Activated naive CD8-positive, alpha-beta T cell treated with anti-CD3 and anti-CD28 coated beads, Interleukin-2, amount 50 U/mL, for 16 hours (primary cell): ENCODE results near the gene CCPG1.
"Not testable (repeated sequence)": the region's sequence is repeated elsewhere in the genome, so short reads cannot be mapped to it uniquely, and the experiment has no call there.

Experiments
- DNase-seq: peaks from one replicate; pipeline ENCODE4 v3.0.0-alpha.2; 2020; ENCODE audit warnings: low read depth, low spot score

CCPG1 gene

GRCh38 chr15:55408012-55408928 lies at the start of gene CCPG1, which contains the start of gene PIERCE2:
TSS of gene CCPG1 (minus strand) at chr15:55408359. CDS start at chr15:55389424, 18,935 bp downstream.
TSS of gene PIERCE2 (plus strand) at chr15:55408495. CDS start at chr15:55408769, 274 bp downstream.
- DNase-seq: peak; percentile 61

- DNase-seq: no peak
Measured at GRCh38 chr15:55457401-55458022, 49.4 kb upstream of the CCPG1 start.

- not testable (repeated sequence) for DNase-seq
Measured at GRCh38 chr15:55447030-55447394, 38.9 kb upstream of the CCPG1 start.

GRCh38 chr15:55446379-55447029 lies 38.3 kb upstream of the CCPG1 start:
- DNase-seq: not testable (repeated sequence)

- DNase-seq: not testable (repeated sequence)
Measured at GRCh38 chr15:55445936-55446335, 37.8 kb upstream of the CCPG1 start.

- not testable (repeated sequence) for DNase-seq
Measured at GRCh38 chr15:55443141-55443540, 35.0 kb upstream of the CCPG1 start.

GRCh38 chr15:55434989-55435825 lies 27.0 kb upstream of the CCPG1 start:
- DNase-seq: no peak

- no peak for DNase-seq
Measured at GRCh38 chr15:55422089-55422488, 13.9 kb upstream of the CCPG1 start.

- no peak for DNase-seq
Measured at GRCh38 chr15:55420171-55420866, 12.2 kb upstream of the CCPG1 start.

- not testable (repeated sequence) for DNase-seq
Measured at GRCh38 chr15:55417678-55418077, 9.5 kb upstream of the CCPG1 start.

GRCh38 chr15:55408976-55409375 lies 817 bp upstream of the CCPG1 start:
- not testable (repeated sequence) for DNase-seq

GRCh38 chr15:55407498-55408011 lies 604 bp downstream of the CCPG1 start:
- DNase-seq: no peak

GRCh38 chr15:55403531-55403930 lies 4.6 kb downstream of the CCPG1 start:
- no peak for DNase-seq

GRCh38 chr15:55402707-55403106 lies 5.5 kb downstream of the CCPG1 start:
- DNase-seq: no peak

GRCh38 chr15:55401786-55402246 lies 6.3 kb downstream of the CCPG1 start:
- DNase-seq: no peak

GRCh38 chr15:55400050-55400449 lies 8.1 kb downstream of the CCPG1 start:
- DNase-seq: not testable (repeated sequence)

- DNase-seq: no peak
Measured at GRCh38 chr15:55398243-55398642, 9.9 kb downstream of the CCPG1 start.

- DNase-seq: no peak
Measured at GRCh38 chr15:55394694-55395093, 13.5 kb downstream of the CCPG1 start.

GRCh38 chr15:55389264-55389607 lies 18.9 kb downstream of the CCPG1 start:
- DNase-seq: no peak

GRCh38 chr15:55387027-55387426 lies 21.1 kb downstream of the CCPG1 start:
- no peak for DNase-seq
